Activated CD4-positive, CD25-positive, alpha-beta regulatory T cell treated with anti-CD3 and anti-CD28 coated beads, Interleukin-2, amount 50 U/mL, for 72 hours (primary cell): Measurements from ENCODE around the gene SOSTDC1.

Source experiments
- DNase-seq: peaks from one replicate; pipeline ENCODE4 v3.0.0; 2021

Gene SOSTDC1

DNA sequence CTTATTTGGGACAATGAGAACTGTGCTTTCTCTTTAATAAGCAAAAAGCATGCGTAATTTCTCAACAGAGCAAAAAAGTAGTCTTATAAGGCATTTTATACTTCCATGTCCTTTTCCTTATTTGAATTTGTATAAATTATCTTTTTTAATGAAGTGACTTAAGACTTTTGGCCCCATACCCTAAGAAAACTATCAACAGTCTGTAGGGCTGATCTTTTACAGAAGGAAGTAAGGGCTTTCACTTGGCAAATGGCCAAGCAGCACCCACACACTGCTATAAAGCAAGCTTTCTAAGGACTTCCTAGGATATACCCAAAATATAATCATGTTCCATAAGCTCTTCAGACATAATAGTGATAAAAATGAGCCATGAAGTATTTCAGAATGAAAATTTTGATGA, 47.6 kb downstream of the SOSTDC1 start:
- DNase-seq: no peak

- no peak for DNase-seq
Measured at GRCh38 chr7:16416289-16417282, 49.0 kb downstream of the SOSTDC1 start.

- DNase-seq: no peak
Measured at GRCh38 chr7:16412274-16413254, 53.0 kb downstream of the SOSTDC1 start.
